BE2C (cell line): ENCODE data around the gene NDFIP1.
"Not testable (repeated sequence)": the region's sequence is repeated elsewhere in the genome, so short reads cannot be mapped to it uniquely, and the experiment has no call there.

ENCODE experiments used
- DNase-seq: peaks from one replicate; pipeline ENCODE4 v3.0.0-alpha.2; 2020
- H3K27me3 ChIP-seq: fragments of 250-450 bp; sonication (Bioruptor Pico); 2 replicates; pipeline ENCODE4 v1.5.1; 2020; ENCODE audit warnings: mild to moderate bottlenecking
- H3K36me3 ChIP-seq: fragments of 250-450 bp; sonication (Bioruptor Pico); 2 replicates; pipeline ENCODE4 v1.5.1; 2020; ENCODE audit warnings: mild to moderate bottlenecking
- H3K4me1 ChIP-seq: fragments of 250-450 bp; sonication (Bioruptor Pico); 2 replicates; pipeline ENCODE4 v1.5.1; 2020
- H3K4me3 ChIP-seq: 2 replicates; pipeline ENCODE4 v1.5.1; 2011; ENCODE audit warnings: low read depth, low read length
- H3K9me3 ChIP-seq: fragments of 250-450 bp; sonication (Bioruptor Pico); 2 replicates; pipeline ENCODE4 v1.5.1; 2020
- CTCF ChIP-seq: IDR thresholded peaks from 2 replicates; pipeline ENCODE4 v1.5.1; 2012; ENCODE audit warnings: mild to moderate bottlenecking, low read depth, low read length

Gene NDFIP1

DNA sequence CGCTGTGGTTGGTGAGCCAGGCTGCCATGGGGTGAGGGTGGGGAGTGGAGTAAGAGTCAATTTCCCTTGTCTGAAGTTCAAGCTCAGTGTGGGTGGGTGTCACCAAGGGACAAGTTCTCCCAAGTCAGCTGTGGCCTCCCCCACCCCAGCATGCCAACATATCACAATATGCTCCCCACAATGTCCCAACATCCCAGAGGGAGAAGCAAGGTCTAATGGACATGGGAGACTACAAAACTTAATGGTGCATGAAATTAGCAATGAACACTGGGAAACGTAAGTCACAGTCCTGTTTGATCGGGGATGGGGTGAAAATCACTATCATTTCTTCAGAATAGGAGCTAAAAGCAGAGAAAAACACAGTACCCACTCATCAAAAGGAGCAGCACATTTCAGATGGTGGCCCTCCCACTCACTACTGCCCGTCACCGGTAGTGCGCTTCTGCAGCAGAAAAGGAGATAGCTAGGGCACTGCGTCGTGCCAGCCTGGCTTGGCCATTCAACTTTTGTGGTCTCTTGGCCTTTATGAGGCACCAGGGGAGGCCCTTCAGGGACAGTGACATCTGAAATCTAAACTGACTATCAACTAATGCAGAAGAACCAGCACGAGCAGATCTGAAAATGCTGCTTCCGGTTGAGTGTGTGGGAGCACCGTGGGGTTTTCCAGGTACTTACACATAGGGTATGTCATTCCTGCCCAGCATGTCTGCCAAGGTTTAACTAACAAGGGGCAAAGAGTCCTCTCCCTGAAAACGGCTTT, 20.5 kb upstream of the NDFIP1 start:
- TF ChIP-seq CTCF = no peak
- H3K9me3 ChIP-seq = no peaks in the 10 kb centered on the region
- DNase-seq = no peak
- H3K36me3 ChIP-seq = no peaks in the 10 kb centered on the region
- no peaks in the 10 kb centered on the region for H3K4me1 ChIP-seq
- H3K4me3 ChIP-seq = no peak overlapping the region
- H3K27me3 ChIP-seq = no peaks in the 10 kb centered on the region

GRCh38 chr5:142088855-142089479, 19.6 kb upstream of the NDFIP1 start:
- not testable (repeated sequence) for H3K4me3 ChIP-seq, H3K36me3 ChIP-seq, H3K4me1 ChIP-seq, DNase-seq, H3K27me3 ChIP-seq, H3K9me3 ChIP-seq

- no peaks in the 10 kb centered on the region for H3K4me1 ChIP-seq
- no peak for DNase-seq
- no peak overlapping the region for H3K4me3 ChIP-seq
- no peaks in the 10 kb centered on the region for H3K36me3 ChIP-seq
- TF ChIP-seq CTCF = no peak
- H3K9me3 ChIP-seq = no peaks in the 10 kb centered on the region
- H3K27me3 ChIP-seq = no peaks in the 10 kb centered on the region
Observed at GRCh38 chr5:142091012-142091411, 17.6 kb upstream of the NDFIP1 start.

- DNase-seq = no peak
- no peak for TF ChIP-seq CTCF
- H3K27me3 ChIP-seq = no peaks in the 10 kb centered on the region
- no peaks in the 10 kb centered on the region for H3K4me1 ChIP-seq
- H3K4me3 ChIP-seq = no peak overlapping the region
- H3K9me3 ChIP-seq = no peaks in the 10 kb centered on the region
- H3K36me3 ChIP-seq = no peaks in the 10 kb centered on the region
Observed at GRCh38 chr5:142091922-142092321, 16.7 kb upstream of the NDFIP1 start.

DNA sequence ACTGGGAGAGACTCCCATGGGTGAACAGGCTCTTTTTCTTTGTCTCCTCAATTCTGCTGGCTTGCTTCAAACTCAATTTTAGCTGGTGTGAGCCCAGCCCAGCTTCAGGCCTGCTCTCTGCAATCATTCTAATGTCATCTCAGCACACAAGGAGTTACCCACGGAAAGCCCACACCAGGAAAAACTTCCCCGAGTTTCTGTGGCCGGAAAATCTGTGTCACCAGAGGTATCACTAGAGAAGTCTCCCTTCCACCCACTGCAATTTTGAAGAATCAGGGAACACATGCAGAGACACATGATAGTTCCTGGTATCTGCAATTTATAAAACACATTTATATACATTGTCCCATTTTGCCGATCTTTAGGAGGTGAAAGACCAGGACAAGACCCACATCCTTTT, 13.5 kb upstream of the NDFIP1 start:
- Histone ChIP-seq H3K36me3 (no peaks in the 10 kb centered on the region), H3K27me3 (no peaks in the 10 kb centered on the region), H3K4me3 (no peak overlapping the region), H3K9me3 (no peaks in the 10 kb centered on the region), H3K4me1 (no peaks in the 10 kb centered on the region)
- TF ChIP-seq CTCF = no peak
- no peak for DNase-seq

GRCh38 chr5:142095651-142096330, 12.8 kb upstream of the NDFIP1 start:
- H3K9me3 ChIP-seq = no peaks in the 10 kb centered on the region
- H3K27me3 ChIP-seq = no peaks in the 10 kb centered on the region
- H3K4me1 ChIP-seq = no peaks in the 10 kb centered on the region
- no peak for TF ChIP-seq CTCF
- DNase-seq = no peak
- no peak overlapping the region for H3K4me3 ChIP-seq
- H3K36me3 ChIP-seq = no peaks in the 10 kb centered on the region
